ENCODE measurements around the gene RASAL1.

The RASAL1 gene

GRCh38 chr12:113094738-113095137 is 40.8 kb downstream of the RASAL1 start:
- FAIRE-seq: no peak

GRCh38 chr12:113093409-113094101 is 42.0 kb downstream of the RASAL1 start:
- no peak for FAIRE-seq

DNA sequence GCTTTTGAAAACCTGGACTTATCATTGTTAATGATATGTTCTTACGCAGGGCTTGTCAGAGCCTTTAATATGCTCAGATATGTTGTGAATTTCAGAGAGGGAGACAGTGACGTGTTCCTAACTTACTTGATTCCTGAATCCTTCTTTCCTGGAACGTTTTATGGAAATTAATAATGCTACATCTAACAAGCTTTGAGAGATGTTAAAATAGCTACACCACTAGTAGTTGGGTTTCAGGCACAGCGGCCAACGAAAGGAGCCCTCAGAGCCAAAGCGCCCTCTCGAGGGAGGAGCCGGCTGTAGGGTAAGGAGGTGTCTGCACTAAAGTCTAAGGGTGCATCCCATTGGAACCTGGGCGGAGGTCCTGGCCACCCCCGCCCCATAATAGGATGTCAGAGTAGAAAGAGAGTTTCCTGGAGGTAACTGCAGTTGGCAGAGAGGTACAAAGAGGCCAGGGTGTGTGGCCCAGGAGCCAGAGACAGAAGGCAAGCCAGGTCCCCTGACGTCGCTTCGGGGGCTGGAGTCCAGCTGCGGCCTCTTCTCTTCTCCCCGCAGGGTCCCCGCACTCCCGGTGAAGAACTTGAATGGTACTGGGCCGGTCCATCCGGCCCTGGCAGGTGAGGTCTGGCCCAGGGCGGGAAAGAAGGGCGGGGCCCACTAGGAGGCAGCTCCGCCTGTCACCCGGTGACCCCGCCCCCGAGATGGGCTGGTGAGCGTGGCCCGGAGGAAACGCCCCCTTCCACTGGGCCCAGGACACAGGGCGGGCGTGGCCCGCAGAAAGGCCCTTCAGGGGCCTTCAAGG is 42.8 kb downstream of the RASAL1 start:
- FAIRE-seq: no peak

DNA sequence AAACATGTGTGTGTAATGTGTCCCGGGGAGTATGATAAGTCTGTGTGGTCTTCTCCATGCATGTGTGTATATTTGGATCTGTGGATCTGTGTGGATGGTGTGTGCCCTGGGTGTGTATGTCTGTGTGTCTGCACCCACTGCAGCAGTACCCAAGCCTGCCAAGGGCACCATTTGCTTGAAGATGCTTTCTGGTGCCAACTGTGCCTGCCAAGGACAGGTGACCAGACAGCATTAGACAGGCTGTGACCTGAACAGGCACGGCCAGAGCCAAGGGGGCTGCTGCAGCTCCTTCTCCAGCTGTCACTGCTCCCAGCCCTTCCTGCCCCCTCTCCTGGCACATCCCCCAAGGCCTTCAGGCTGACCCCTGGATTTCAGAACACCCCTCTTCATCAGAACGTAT is 44.1 kb downstream of the RASAL1 start:
- no peak for FAIRE-seq

DNA sequence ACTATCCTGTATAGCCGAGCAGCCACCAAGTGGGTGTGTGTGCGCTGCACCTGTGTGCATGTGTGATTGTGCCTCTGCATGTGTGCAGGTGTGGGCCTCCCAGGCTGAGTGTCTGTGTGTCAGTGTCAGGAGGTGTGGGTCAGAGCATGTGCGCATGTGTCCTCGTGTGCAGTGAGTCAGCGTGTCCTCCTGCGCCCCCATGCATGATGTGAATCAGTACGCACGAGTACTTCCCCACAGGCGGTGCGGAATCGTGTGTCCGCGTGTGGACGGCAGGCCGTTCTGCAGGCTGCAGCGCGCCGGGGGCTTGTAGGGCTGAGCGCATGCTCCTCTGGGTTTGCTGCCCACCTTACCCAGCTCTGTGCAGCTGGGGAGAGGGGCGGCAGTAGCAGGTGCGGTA is 44.8 kb downstream of the RASAL1 start:
- no peak for FAIRE-seq

DNA sequence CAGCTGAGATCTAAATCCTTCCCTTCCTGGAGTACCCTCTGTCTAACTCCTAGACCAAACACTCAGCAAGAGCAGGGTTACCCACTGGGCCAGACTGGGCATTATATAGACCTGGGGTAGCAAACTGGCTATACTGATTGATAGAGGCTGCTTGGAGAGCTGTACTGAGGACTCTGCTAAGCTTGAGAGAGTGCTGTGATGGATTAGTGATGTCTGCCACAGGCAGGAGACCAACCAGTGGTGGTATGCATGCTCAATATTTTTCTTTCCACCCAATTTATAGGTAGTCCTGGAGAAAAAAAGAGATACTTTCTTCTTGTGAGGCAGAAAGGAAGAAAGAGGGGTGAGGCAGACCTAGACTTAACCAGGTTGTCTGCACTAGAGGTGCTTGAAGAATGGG is 45.7 kb downstream of the RASAL1 start:
- FAIRE-seq: no peak

DNA sequence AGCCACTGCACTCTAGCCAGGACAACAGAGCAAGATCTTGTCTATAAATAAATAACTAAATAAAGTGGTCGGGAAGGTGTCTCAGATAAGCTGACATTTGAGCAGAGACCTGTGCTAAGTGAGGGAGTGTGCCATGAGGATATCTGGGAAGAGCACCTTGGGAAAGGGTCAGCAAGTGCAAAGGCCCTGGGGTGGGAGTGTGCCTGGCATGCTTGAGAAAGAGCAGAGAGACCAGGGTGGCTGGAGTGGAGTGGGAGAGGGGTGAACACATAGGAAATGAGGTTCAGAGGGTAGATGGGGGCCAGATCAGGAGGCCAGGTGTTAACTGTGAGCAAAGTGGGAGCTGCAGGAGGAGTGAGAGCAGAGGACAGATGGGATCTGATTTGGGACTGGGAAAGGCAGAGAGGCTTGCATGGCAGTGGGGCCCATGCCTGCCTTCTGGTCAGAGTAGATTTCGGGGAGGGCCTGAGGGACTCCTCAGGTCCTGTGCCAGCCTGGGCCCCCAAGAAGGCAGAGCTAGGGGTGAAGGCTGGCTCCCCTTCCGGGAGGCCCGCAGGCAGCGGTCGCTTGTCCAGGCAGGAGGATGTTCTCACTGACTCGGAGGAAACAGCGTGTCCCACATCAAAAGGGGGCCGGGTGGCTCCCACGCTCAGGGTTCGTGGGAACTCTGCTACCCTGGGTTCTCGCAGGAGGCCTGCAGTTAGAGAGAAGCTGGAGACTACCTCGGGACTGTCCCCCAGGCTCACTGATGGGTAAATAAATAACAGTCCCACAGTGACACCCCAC is 46.4 kb downstream of the RASAL1 start:
- no peak for FAIRE-seq

DNA sequence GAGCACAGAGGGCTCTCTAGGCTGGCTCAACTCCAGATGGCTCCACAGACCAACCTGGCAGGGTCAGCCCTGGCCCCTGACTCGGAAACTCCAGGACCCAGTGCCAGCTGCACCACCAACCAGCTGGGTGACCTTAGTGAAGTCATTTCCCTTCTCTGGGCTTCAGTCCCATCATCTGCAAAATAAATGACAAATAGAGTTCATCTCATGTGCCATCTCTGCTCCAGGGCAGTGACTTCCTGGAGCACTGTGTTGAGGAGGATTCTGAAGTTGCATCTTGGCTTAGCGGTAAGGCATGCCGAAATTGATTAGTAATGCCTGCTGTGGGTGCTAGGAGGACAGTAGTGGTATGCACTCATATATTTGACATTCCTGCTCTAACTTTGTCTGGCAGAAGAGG is 47.5 kb downstream of the RASAL1 start:
- no peak for FAIRE-seq

DNA sequence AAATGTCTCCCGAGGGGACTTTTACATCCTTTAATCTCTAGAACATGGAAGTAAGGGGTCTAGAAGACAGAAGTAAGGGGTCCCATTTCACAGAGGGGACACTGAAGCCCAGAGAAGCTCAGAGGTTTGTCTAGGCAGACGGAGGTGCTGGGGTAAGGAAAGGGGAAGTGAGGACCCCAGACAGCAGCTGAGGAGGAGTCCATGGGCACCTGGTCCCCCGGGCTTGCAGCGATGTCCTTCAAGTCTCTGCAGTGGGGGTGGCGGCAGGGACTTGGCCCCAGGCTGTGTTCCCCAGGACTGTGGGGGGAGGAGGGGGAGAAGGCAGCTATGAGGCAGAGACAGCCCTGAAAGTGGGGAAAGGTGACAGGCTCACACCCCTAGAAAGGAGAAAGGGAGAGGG is 48.4 kb downstream of the RASAL1 start:
- no peak for FAIRE-seq

GRCh38 chr12:113086249-113087164 is 49.1 kb downstream of the RASAL1 start:
- no peak for FAIRE-seq

DNA sequence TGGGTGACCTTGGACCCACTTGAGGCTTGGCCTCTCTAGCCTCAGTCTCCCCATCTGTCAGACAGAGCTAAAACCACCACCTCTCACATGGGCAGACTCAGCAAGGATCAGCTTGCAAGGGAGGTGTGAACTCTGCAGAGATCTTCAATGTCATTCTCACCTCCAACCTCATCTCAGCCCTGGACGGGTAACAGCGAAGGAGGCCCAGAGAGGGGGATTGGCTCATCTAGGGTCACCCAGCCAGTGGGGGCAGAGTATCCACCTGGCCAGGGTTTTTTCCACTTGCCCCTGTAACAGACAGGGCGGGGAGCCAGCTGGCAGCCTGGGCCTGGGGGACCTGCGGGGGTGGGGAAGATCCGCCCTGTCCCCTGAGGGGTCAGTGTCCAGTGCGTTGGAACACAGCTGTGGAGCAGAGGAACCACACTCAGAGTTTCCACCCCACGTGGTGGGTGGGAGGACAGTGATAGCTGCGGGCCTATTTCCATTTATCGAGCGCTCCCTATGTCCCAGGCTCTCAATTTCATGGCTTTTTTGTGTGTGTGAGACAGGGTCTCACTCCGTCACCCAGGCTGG is 51.6 kb downstream of the RASAL1 start:
- FAIRE-seq: no peak

- FAIRE-seq: no peak
Observed at GRCh38 chr12:113082486-113083148, 52.9 kb downstream of the RASAL1 start.

DNA sequence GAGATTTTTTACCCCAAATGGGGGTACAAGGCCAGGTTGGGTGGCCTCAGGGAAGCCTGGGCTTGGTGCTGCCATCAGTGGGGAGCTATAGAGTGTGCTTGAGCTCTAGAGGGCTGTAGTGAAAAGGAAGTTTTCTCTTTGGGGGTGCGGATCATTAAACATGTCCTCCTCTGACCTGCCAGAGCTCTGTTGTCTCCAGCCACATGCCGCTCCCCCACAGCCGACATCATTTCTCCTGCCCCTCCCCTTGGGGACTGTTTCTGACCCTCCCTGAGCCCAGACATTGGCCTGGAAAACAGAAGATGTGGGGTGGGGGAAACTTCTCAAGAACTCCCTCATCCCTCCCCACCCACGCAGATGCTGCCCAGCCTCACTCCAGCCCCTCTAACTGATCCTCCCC is 53.7 kb downstream of the RASAL1 start:
- no peak for FAIRE-seq

- FAIRE-seq: no peak
Observed at GRCh38 chr12:113077859-113078255, 57.7 kb downstream of the RASAL1 start.

DNA sequence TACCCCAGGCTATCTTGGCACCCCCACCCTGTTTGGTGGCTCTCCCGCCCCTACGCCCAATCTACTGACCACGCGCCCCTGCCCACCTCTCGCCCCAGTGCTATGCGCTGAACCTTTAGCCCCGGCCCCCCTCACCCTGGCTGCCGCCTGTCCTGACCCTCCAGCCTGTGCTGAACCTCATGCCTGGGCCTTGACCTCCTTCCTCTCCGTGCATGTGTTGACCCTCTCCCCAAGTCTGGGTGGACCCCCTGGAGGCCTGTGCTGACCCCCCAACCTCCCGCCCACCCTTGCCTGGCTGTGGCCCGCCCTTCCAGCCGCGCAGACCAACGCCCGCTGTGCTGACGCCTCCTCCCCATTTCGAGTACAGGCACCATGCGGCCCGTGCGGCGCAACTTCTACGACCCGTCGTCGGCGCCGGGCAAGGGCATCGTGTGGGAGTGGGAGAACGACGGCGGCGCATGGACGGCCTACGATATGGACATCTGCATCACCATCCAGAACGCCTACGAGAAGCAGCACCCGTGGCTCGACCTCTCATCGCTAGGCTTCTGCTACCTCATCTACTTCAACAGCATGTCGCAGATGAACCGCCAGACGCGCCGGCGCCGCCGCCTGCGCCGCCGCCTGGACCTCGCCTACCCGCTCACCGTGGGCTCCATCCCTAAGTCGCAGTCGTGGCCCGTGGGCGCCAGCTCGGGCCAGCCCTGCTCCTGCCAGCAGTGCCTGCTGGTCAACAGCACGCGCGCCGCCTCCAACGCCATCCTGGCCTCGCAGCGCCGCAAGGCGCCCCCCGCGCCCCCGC is 58.3 kb downstream of the RASAL1 start:
- FAIRE-seq: no peak

- FAIRE-seq: no peak
Observed at GRCh38 chr12:113075137-113075683, 60.4 kb downstream of the RASAL1 start.

DNA sequence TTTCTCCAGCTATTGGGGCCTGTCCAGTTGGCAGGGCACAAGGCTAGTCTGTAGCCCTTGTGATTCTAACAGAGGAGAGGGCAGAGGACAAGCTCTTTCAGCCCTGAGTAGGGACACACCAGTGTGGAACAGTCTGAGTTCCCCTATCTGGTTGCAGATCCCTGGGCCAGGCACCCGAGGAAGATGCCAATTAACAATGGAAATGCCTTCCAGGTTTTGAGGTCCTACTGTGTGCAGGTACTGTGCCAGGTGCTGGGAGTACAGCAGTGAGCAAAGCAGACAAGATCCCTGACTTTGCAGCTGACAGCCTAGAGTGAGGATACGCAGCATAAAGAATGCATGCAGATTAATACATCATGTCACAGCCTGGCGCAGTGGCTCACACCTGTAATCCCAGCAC is 62.0 kb downstream of the RASAL1 start:
- no peak for FAIRE-seq

GRCh38 chr12:113072136-113072535 is 63.4 kb downstream of the RASAL1 start:
- no peak for FAIRE-seq

GRCh38 chr12:113071135-113072112 is 64.1 kb downstream of the RASAL1 start:
- no peak for FAIRE-seq
